GM10266 (cell line): ENCODE results near the gene KCNQ1.

Experiments
- DNase-seq: peaks from one replicate; pipeline ENCODE4 v3.0.0; 2012; ENCODE audit errors: extremely low spot score
- TF ChIP-seq, protein P1 (sequence below): IDR thresholded peaks from 2 replicates; pipeline ENCODE4 v1.5.1; 2012; ENCODE audit warnings: mild to moderate bottlenecking, low read depth; ENCODE audit not compliant: control insufficient read depth, insufficient read depth; ENCODE audit errors: missing control alignments

KCNQ1 gene

DNA sequence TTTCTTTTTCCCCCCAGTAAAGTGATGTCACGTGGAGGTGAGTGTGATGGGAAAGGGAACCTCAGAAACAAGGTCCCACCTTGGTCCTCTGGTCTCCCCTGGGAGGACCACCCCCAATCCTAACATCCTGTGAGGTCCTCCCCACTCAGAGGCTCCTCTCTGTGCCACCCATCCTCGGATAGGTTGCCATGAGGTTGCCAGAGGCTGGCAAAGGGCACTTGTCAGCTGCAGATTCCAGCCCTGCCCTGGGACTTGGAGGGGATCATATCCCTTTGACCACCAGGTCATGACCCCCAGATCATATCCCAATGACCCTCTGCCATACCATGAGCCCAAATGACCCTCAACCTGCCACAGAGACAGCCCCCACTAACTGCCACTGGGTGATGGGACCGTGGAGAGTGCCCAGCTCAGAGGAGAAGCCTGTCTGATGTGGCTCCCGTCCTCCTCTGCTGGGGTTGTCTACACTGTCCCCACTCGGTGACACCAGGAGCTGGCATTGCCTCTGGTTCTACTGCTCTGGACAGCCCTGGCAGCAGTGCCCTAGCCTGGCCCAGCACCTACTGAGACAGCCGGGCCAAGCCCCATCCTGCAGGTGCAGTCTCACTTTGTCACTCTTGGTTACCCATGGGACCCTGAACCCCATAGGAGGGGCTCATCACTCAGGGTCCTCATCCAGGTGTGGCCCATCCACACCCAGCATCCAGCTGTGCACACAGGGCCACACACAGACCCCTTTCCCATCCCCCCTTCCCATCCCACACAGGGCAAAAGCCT lies 345.2 kb downstream of the KCNQ1 start:
- TF ChIP-seq, protein P1, sequence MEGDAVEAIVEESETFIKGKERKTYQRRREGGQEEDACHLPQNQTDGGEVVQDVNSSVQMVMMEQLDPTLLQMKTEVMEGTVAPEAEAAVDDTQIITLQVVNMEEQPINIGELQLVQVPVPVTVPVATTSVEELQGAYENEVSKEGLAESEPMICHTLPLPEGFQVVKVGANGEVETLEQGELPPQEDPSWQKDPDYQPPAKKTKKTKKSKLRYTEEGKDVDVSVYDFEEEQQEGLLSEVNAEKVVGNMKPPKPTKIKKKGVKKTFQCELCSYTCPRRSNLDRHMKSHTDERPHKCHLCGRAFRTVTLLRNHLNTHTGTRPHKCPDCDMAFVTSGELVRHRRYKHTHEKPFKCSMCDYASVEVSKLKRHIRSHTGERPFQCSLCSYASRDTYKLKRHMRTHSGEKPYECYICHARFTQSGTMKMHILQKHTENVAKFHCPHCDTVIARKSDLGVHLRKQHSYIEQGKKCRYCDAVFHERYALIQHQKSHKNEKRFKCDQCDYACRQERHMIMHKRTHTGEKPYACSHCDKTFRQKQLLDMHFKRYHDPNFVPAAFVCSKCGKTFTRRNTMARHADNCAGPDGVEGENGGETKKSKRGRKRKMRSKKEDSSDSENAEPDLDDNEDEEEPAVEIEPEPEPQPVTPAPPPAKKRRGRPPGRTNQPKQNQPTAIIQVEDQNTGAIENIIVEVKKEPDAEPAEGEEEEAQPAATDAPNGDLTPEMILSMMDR = no peak
- DNase-seq = no peak

DNA sequence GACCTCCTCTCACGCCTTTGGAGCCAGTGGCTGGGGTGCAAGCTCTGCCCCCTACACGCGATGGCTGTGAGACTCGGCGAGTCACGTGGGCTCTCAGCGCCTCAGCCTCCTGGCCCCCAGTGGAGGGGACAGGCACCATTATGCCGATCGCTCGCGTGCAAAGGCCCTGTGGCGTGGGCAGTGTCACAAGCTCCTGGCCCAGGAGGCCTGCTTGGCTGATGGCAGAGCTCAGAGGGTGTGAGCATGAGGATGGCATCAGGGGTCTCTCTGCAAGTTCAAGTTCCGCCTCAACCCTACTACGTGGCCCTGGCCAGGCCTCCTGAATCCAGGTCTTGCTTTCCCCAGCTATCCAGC lies 345.7 kb downstream of the KCNQ1 start:
- TF ChIP-seq, protein P1 = no peak

DNA sequence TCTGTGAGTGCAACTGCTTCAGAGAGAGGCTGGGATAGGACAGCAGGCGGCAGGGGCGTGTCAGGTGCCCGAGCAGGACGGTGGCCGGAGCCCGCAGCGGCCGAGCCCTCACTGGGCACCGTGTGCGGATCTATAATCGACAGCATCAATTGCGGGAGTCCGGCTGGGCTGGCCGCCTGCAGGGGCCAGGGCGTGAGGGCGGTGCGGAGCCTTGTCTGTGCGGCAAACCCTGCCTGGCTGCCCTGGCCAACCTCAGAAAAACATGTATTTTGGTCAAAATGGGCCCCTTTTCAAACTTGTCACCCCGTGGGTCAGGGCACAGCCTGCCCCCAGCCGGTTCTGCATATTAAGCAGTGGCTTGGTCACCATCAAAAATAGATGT lies 346.3 kb downstream of the KCNQ1 start:
- no peak for DNase-seq

More for the DNA sequence above, 345.7 kb downstream of the KCNQ1 start:
- no peak for DNase-seq

DNA sequence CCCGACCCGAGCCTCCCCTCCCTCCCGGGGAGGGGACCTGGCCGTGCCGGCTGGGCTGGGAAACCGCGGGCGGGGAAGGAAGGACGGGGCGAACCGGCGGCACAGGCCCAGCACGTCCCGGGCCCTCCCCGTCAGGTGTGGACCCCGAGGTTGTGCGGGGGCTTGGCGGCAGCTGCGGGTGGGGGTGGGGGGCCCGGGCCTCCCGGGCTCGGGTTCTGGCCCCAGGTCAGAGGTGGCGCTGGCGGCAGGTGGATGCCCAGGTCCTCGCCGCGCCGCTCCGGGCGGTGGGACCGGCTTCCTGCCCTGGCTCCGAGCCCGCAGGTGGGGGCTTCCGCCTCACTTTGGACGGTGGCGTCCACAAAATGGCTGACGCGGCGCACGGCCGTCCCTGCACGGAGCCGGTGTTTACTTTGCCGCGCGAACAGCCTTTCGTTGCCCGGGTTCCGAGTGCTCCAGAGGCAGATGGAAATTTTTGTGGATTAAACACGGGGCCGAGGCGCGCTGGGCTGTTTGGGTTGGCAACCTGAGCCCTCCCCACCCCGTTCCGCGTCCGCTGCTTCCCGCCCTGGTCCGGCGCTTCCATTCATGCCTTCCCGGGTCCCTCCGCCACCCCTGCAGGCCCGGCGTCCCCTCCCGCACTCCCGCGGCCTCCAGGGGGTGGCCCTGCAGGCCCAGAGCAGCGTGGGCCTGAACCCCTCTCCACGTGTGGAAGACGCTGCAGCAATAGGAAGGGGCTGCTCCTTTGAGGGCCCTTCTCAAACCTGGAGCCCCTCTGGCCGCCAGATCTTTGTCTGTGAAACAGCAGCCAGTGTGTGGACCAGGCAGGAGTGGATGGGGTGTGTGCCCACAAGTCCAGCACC lies 346.9 kb downstream of the KCNQ1 start:
- TF ChIP-seq, protein P1 = no peak
- DNase-seq = no peak

More for the DNA sequence above, 346.3 kb downstream of the KCNQ1 start:
- TF ChIP-seq, protein P1 = no peak

DNA sequence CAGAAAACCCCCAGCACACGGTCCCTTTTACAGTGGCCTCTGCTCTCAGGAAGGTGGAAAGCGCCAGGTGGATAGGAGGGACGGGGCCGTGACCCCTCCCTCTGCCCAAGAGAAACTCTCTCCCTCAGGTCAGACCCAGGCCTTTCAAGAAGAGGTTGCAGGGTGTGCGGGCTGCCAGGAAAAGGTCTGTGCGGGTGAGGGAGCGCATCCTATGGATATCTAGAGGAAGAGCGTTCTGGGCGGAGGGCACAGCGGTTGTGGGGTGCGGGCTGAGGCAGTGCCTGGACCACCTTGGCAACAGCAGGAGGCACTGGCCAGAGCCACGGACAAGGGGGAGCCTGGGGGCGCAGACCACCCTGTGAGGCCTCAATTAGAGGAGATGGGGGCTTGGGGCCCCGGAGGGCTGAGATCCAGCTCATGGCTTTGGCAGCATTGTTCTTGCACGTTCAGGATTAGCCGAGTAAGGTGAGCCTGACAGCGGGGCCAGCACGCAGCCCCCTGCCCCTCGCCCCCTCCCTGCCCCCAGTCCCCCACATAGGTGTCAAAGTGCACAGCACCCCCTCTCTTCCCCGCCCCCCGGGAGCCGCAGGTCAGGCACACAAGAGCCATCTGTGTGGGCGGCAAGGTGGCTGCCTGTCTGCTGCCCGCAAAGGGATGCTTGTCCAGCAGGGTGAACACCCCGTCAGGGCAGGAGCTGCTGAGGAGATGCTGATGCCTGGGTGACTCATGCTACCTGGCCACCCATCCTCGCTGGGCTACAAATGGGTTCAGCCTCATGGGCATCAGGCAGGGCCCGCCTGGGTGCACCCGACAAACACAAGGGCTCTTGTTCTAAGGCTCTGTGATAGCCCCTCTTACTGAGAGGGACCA lies 347.8 kb downstream of the KCNQ1 start:
- TF ChIP-seq, protein P1 = no peak
- no peak for DNase-seq

DNA sequence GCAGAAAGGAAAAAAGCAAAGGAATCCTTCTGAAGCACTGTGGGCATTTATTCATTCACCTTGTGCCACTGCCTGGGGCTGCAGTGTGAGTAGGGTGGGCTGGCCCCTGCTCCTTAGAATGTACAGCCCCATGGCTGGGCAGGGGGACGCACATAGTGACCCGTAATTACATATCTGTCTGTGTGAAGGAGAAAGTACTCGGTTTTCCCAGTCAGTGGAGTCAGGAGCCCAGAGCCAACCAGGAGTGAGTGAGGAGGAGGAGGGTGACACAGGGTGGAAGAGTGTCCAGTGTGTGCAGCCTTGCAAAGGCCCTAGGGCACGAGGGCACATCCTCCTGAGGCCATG lies 348.9 kb downstream of the KCNQ1 start:
- TF ChIP-seq, protein P1 = no peak
- DNase-seq = no peak
